ENCODE results near the gene AOPEP. TPM values are rescaled to one million over a fixed set of nuclear protein-coding genes. Genes with fewer than 3 reads are reported as not detected.

The AOPEP gene
- total RNA-seq, 1 experiment from 2014 or later = 15.0 TPM

- Histone ChIP-seq H3K56ac (ENCODE audit: insufficient read length, low read depth, low read length) (no peak overlapping the region), H3K9ac (ENCODE audit: extremely low read depth, insufficient read length, low read length) (no peak overlapping the region), H3K27ac (ENCODE audit: insufficient read length, low read depth, low read length) (no peak overlapping the region), H3K18ac (ENCODE audit: insufficient read length, low read depth, low read length) (no peak overlapping the region), H4K8ac (replicated peaks; ENCODE audit: insufficient read length, low read depth, low read length) (no peak overlapping the region), H4K20me1 (ENCODE audit: control insufficient read depth, insufficient read depth, insufficient read length) (no peaks in the 10 kb centered on the region), H3K27me3 (ENCODE audit: insufficient read depth, low read length) (no peaks in the 10 kb centered on the region), H2BK15ac (ENCODE audit: low read depth, low read length) (no peak overlapping the region), H4K91ac (ENCODE audit: insufficient read length, low read depth, low read length) (no peak overlapping the region), H3K23me2 (ENCODE audit: insufficient read length, low read depth, low read length, poor library complexity, severe bottlenecking) (no peaks in the 10 kb centered on the region), H3K4ac (ENCODE audit: low read depth, low read length) (no peak overlapping the region), H2BK20ac (ENCODE audit: low read depth, low read length, poor library complexity, severe bottlenecking) (no peak overlapping the region), H3K79me1 (ENCODE audit: insufficient read depth, low read depth, low read length, poor library complexity, severe bottlenecking) (no peaks in the 10 kb centered on the region), H4K5ac (ENCODE audit: insufficient read length, low read depth, low read length) (no peak overlapping the region), H3K14ac (ENCODE audit: insufficient read depth, low read length) (no peak overlapping the region), H2BK12ac (ENCODE audit: insufficient read length, low read depth, low read length) (no peak overlapping the region), H3T11ph (ENCODE audit: low read length) (no peak overlapping the region), H2AK5ac (ENCODE audit: insufficient read length, low read length) (no peak overlapping the region), H3K4me2 (ENCODE audit: insufficient read depth, insufficient read length, low read length) (no peak overlapping the region), H2BK5ac (ENCODE audit: insufficient read length, low read length) (no peak overlapping the region), H3K79me2 (ENCODE audit: insufficient read depth, low read length) (peaks cover 2% of the 10 kb centered on the region; the same call in 1 of the 2 replicates), H3K4me1 (ENCODE audit: insufficient read depth, low read length) (no peaks in the 10 kb centered on the region), H2BK120ac (ENCODE audit: low read depth, low read length, poor library complexity, severe bottlenecking) (no peak overlapping the region), H3K23ac (ENCODE audit: insufficient read length, low read depth, low read length) (no peak overlapping the region), H3K9me3 (ENCODE audit: control insufficient read depth, low read depth, low read length) (no peaks in the 10 kb centered on the region), H2AFZ (ENCODE audit: low read length) (no peak overlapping the region)
- H3K36me3 Mint-ChIP-seq (ENCODE audit: insufficient read depth in 1 of 3, low read depth in 3 of 3) = peaks cover 0 to 2% (median under 1%) of the 10 kb centered on the region in 3 experiments; a peak in 2 of 7 replicates
- no peak overlapping the region for H3K4me3 Mint-ChIP-seq
- TF ChIP-seq CTCF (conservative IDR thresholded peaks at IDR 0.05) = no peak
- no CpG with 5 or more reads among the region's 17 CpGs for WGBS (ENCODE audit: extremely low coverage, insufficient read length, low lambda C conversion rate)
- peaks cover 39% of the 10 kb centered on the region in 2 experiments for H3K4me1 Mint-ChIP-seq
- no peaks in the 10 kb centered on the region for H3K27me3 Mint-ChIP-seq (ENCODE audit: low read depth)
- H3K27ac Mint-ChIP-seq = 0 out of 7 replicates have a peak overlapping the region, but pooled peaks of 1 of the 3 experiments have one; percentile 72
- DNase-seq = no peak
- no peaks in the 10 kb centered on the region for H3K9me3 Mint-ChIP-seq
Measured at GRCh38 chr9:95077766-95078370, 351.4 kb downstream of the AOPEP start.
